H1 (cell line): Measurements from ENCODE around the gene SLC39A8. TPM values are rescaled to one million over a fixed set of nuclear protein-coding genes. Genes with fewer than 3 reads are reported as not detected.

Experiments used
- CTCF ChIA-PET: fragments of 300-600 bp; sonication (Branson Sonifier 250); formaldehyde crosslinking; loops from one replicate; lab custom pipeline; 2021; ENCODE audit not compliant: partially characterized antibody; lab: Charles Lee
- POLR2A ChIA-PET: fragments of 300-600 bp; sonication (Branson Sonifier 250); formaldehyde crosslinking; loops from one replicate; lab custom pipeline; 2021; ENCODE audit warnings: inconsistent platforms; ENCODE audit not compliant: partially characterized antibody; lab: Charles Lee
- DNase-seq, 2 experiments: peaks; one replicate each; pipeline versions ENCODE4 v3.0.0 to v3.0.0-alpha.2; 2010 to 2022; ENCODE audit warnings: low spot score in 2 of 2, low read depth in 1 of 2, mixed read lengths in 1 of 2
- FAIRE-seq: peaks from 2 replicates; lab custom pipeline; 2011; peaks lifted over from hg19 to GRCh38; lab: Jason Lieb, UNC
- H2AFZ ChIP-seq: 2 replicates; pipeline ENCODE4 v1.8.1; 2012; ENCODE audit warnings: low read length, inconsistent platforms
- H2AK5ac ChIP-seq: 2 replicates; pipeline ENCODE4 v1.6.1; 2013; ENCODE audit warnings: low read depth, low read length
- H2BK120ac ChIP-seq: replicated peaks from 2 replicates; pipeline ENCODE3; 2013; ENCODE audit warnings: low read depth, low read length, inconsistent platforms
- H2BK12ac ChIP-seq: 2 replicates; pipeline ENCODE4 v1.6.1; 2013; ENCODE audit warnings: low read depth, low read length
- H2BK15ac ChIP-seq: 2 replicates; pipeline ENCODE4 v1.6.1; 2013; ENCODE audit warnings: low read length
- H2BK20ac ChIP-seq: 2 replicates; pipeline ENCODE4 v1.6.1; 2013; ENCODE audit warnings: low read length
- H2BK5ac ChIP-seq: 2 replicates; pipeline ENCODE4 v1.6.1; 2013; ENCODE audit warnings: low read depth, low read length
- H3K14ac ChIP-seq: 2 replicates; pipeline ENCODE4 v1.6.1; 2013; ENCODE audit warnings: inconsistent platforms; ENCODE audit not compliant: insufficient read length
- H3K18ac ChIP-seq: 2 replicates; pipeline ENCODE4 v1.6.1; 2013; ENCODE audit warnings: low read length; ENCODE audit errors: extremely low read depth
- H3K23ac ChIP-seq: 2 replicates; pipeline ENCODE4 v1.6.1; 2013; ENCODE audit warnings: inconsistent platforms; ENCODE audit not compliant: insufficient read length
- H3K23me2 ChIP-seq: 2 replicates; pipeline ENCODE4 v1.6.1; 2013; ENCODE audit warnings: low read depth, low read length
- H3K27ac ChIP-seq: 2 replicates; pipeline ENCODE4 v1.6.1; 2011; ENCODE audit warnings: low read depth, low read length, inconsistent platforms
- H3K27me3 ChIP-seq, 4 experiments: replicated peaks in 1 of 4; 1 replicate in 1 of 4; 2 replicates in 3 of 4; pipeline versions ENCODE4 v1.6.1 to v1.8.1; 2011 to 2013; ENCODE audit warnings: low read length in 3 of 4, mild to moderate bottlenecking in 3 of 4, inconsistent platforms in 2 of 4, mixed read lengths in 2 of 4, moderate library complexity in 1 of 4; ENCODE audit not compliant: control insufficient read depth in 3 of 4, insufficient read depth in 3 of 4; ENCODE audit errors: extremely low read depth in 1 of 4
- H3K36me3 ChIP-seq, 4 experiments: 2 replicates each; pipeline versions ENCODE4 v1.6.1 to v1.8.1; 2011 to 2013; ENCODE audit warnings: mild to moderate bottlenecking in 4 of 4, low read length in 3 of 4, moderate library complexity in 2 of 4, control low read depth in 1 of 4, inconsistent platforms in 1 of 4; ENCODE audit not compliant: insufficient read depth in 4 of 4, control insufficient read depth in 2 of 4
- H3K4ac ChIP-seq: replicated peaks from 2 replicates; pipeline ENCODE3; 2013; ENCODE audit warnings: low read length, low read depth, mixed read lengths, inconsistent platforms; ENCODE audit not compliant: insufficient read length
- H3K4me1 ChIP-seq, 4 experiments: replicated peaks in 1 of 4; 1 replicate in 1 of 4; 2 replicates in 3 of 4; pipeline versions ENCODE4 v1.6.1 to v1.8.1; 2011 to 2013; ENCODE audit warnings: low read length in 3 of 4, inconsistent platforms in 2 of 4, mixed read lengths in 1 of 4; ENCODE audit not compliant: insufficient read depth in 4 of 4, control insufficient read depth in 3 of 4
- H3K4me2 ChIP-seq, 2 experiments: 2 replicates each; pipeline versions ENCODE4 v1.6.1 to v1.8.1; 2011 to 2013; ENCODE audit warnings: low read depth in 2 of 2, low read length in 2 of 2, control low read depth in 1 of 2, inconsistent platforms in 1 of 2, mild to moderate bottlenecking in 1 of 2; ENCODE audit not compliant: insufficient read depth in 1 of 2
- H3K4me3 ChIP-seq, 4 experiments: fragments of 200-600, 300-600 bp in 1 of 4; sonication (generic), shearing (Covaris generic), sonication (Bioruptor Twin) in 1 of 4; 2 replicates each; pipeline versions ENCODE4 v1.5.1 to v1.8.1; 2011 to 2016; ENCODE audit warnings: low read length in 4 of 4, low read depth in 3 of 4, control low read depth in 2 of 4, inconsistent platforms in 2 of 4, mild to moderate bottlenecking in 2 of 4, mixed read lengths in 1 of 4, moderate library complexity in 1 of 4; ENCODE audit not compliant: insufficient read depth in 2 of 4; ENCODE audit errors: extremely low read depth in 1 of 4
- H3K56ac ChIP-seq: replicated peaks from 2 replicates; pipeline ENCODE3; 2013; ENCODE audit warnings: low read depth, mild to moderate bottlenecking, mixed read lengths, low read length, inconsistent platforms; ENCODE audit not compliant: insufficient read length
- H3K79me1 ChIP-seq: 2 replicates; pipeline ENCODE4 v1.6.1; 2013; ENCODE audit warnings: low read depth, low read length, control low read depth
- H3K79me2 ChIP-seq, 2 experiments: 2 replicates each; pipeline versions ENCODE4 v1.6.1 to v1.8.1; 2012 to 2013; ENCODE audit warnings: low read length in 2 of 2, mild to moderate bottlenecking in 2 of 2, inconsistent platforms in 1 of 2; ENCODE audit not compliant: insufficient read depth in 2 of 2, control insufficient read depth in 1 of 2
- H3K9ac ChIP-seq, 4 experiments: replicated peaks in 1 of 4; 1 replicate in 1 of 4; 2 replicates in 3 of 4; pipeline versions ENCODE4 v1.6.1 to v1.8.1; 2011 to 2013; ENCODE audit warnings: low read depth in 3 of 4, low read length in 3 of 4, control low read depth in 2 of 4, mild to moderate bottlenecking in 2 of 4, moderate library complexity in 2 of 4, inconsistent platforms in 1 of 4; ENCODE audit errors: extremely low read depth in 1 of 4
- H3K9me3 ChIP-seq, 2 experiments: 2 replicates each; pipeline versions ENCODE4 v1.6.1 to v1.8.1; 2012 to 2013; ENCODE audit warnings: mild to moderate bottlenecking in 2 of 2, moderate library complexity in 2 of 2, control low read depth in 1 of 2, inconsistent platforms in 1 of 2, low read depth in 1 of 2, low read length in 1 of 2, mixed read lengths in 1 of 2; ENCODE audit not compliant: insufficient read depth in 2 of 2
- H4K20me1 ChIP-seq, 2 experiments: replicated peaks in 1 of 2; 2 replicates each; pipeline versions ENCODE3 to v1.8.1; 2011 to 2013; ENCODE audit warnings: inconsistent platforms in 2 of 2, low read length in 2 of 2, mild to moderate bottlenecking in 1 of 2; ENCODE audit not compliant: insufficient read depth in 2 of 2, control insufficient read depth in 1 of 2
- H4K5ac ChIP-seq: 2 replicates; pipeline ENCODE4 v1.6.1; 2013; ENCODE audit warnings: low read length, low read depth, mixed read lengths, inconsistent platforms; ENCODE audit not compliant: insufficient read length
- H4K8ac ChIP-seq: 2 replicates; pipeline ENCODE4 v1.8.0; 2013; ENCODE audit warnings: mild to moderate bottlenecking, moderate library complexity, low read length, inconsistent platforms; ENCODE audit not compliant: insufficient read depth; ENCODE audit errors: extremely low read depth
- H4K91ac ChIP-seq: replicated peaks from 2 replicates; pipeline ENCODE3; 2013; ENCODE audit warnings: low read length, mixed read lengths, inconsistent platforms; ENCODE audit not compliant: insufficient read length
- ASH2L ChIP-seq: fragments of 200-600, 300-600 bp; sonication (generic); IDR thresholded peaks from one replicate; pipeline ENCODE4 v1.7.1; 2017; ENCODE audit warnings: low read length
- ATF3 ChIP-seq: IDR thresholded peaks from 2 replicates; pipeline ENCODE4 v1.6.1; 2011; ENCODE audit warnings: low read depth, mild to moderate bottlenecking, low read length; ENCODE audit not compliant: insufficient read depth
- BRCA1 ChIP-seq: IDR thresholded peaks from 2 replicates; pipeline ENCODE4 v1.6.1; 2012; ENCODE audit warnings: low read depth, low read length, improper control_type of control experiment
- NANOG ChIP-seq: IDR thresholded peaks from 2 replicates; pipeline ENCODE4 v1.6.1; 2011; ENCODE audit warnings: low read length, low read depth, mild to moderate bottlenecking, inconsistent platforms; ENCODE audit not compliant: insufficient read depth, poor library complexity, severe bottlenecking
- SP4 ChIP-seq: IDR thresholded peaks from 2 replicates; pipeline ENCODE4 v1.6.1; 2012; ENCODE audit warnings: low read length, inconsistent platforms
- SUZ12 ChIP-seq: fragments of 200-600 bp; sonication (generic); IDR thresholded peaks from 2 replicates; pipeline ENCODE4 v1.6.1; 2012; ENCODE audit warnings: mild to moderate bottlenecking, inconsistent platforms, low read length, moderate library complexity, mixed read lengths
- polyA plus RNA-seq, 7 experiments: library from polyadenylated mRNA; depleted of rRNA in 3 of 7; stranded (reverse) in 5 of 7; unstranded in 2 of 7; fragments of >200 nt in 5 of 7; fragments of 200-250 nt in 2 of 7; gene quantifications; 1 replicate in 5 of 7; 2 replicates in 1 of 7; 4 replicates in 1 of 7; pipeline versions ENCODE4 v1.2.1 to v1.2.3, GENCODE V29; 2011 to 2013; ENCODE audit warnings: missing spikeins in 2 of 7, mixed read lengths in 2 of 7
- total RNA-seq: library from RNA; stranded (reverse); fragmentation: NEBNext Ultra II Directional; extraction: Animal tissue kit (Norgen Biotek cat#: 25700); gene quantifications from 2 replicates; pipeline ENCODE4 v1.2.1, GENCODE V29; 2021

Gene SLC39A8
- total and polyA plus RNA-seq, 2 of the 8 experiments (the other 6 are each of a cell fraction or from before 2014, with no cell fraction given): 6.4 to 38.7 TPM

- Histone ChIP-seq H2BK20ac (no peak overlapping the region), H3K4me1 (peaks cover 0 to 11% (median 6%) of the 10 kb centered on the region in 4 experiments; a peak in 4 of 7 replicates), H2BK120ac (no peak overlapping the region), H4K20me1 (no peaks in the 10 kb centered on the region), H2AFZ (no peak overlapping the region), H2AK5ac (no peak overlapping the region), H3K56ac (no peak overlapping the region), H4K5ac (no peak overlapping the region), H3K4me3 (no peak overlapping the region), H2BK12ac (no peak overlapping the region), H3K9me3 (no peaks in the 10 kb centered on the region), H3K23ac (no peak overlapping the region), H3K18ac (no peak overlapping the region), H3K4me2 (no peak overlapping the region), H3K79me2 (no peaks in the 10 kb centered on the region), H3K36me3 (no peaks in the 10 kb centered on the region), H4K8ac (no peak overlapping the region), H2BK5ac (no peak overlapping the region), H3K9ac (no peak overlapping the region), H3K14ac (no peak overlapping the region), H3K27ac (no peak overlapping the region), H2BK15ac (no peak overlapping the region), H3K79me1 (no peaks in the 10 kb centered on the region), H3K23me2 (no peaks in the 10 kb centered on the region)
- CTCF ChIA-PET: interaction anchor here (0.5 kb wide), 1 partner anchor 225 kb away, joined by 4 read pairs; no protein-coding TSS in a partner anchor
- POLR2A ChIA-PET: no interaction called here
- FAIRE-seq: no peak
- TF ChIP-seq NANOG (no peak), ASH2L (no peak), ATF3 (no peak), SUZ12 (no peak), BRCA1 (no peak), SP4 (no peak)
- TF ChIP-seq, all 59 proteins: peak for 0
- H3K4ac ChIP-seq: no peak overlapping the region
- no peak overlapping the region for H4K91ac ChIP-seq
- no peak for DNase-seq
- no peaks in the 10 kb centered on the region for H3K27me3 ChIP-seq
Measured at GRCh38 chr4:102388611-102389010, 43.3 kb upstream of the SLC39A8 start.
